HFFc6 (cell line): Measurements from ENCODE around the gene FAM53B. TPM values are rescaled to one million over a fixed set of nuclear protein-coding genes. Genes with fewer than 3 reads are reported as not detected.

ENCODE experiments used
- DNase-seq: peaks from one replicate; pipeline ENCODE4 v3.0.0-alpha.2; 2018
- H3K27ac Mint-ChIP-seq: 2 replicates; pipeline ENCODE4 v1.8.0; 2020; ENCODE audit warnings: mild to moderate bottlenecking, mixed read lengths
- H3K27me3 Mint-ChIP-seq: 2 replicates; pipeline ENCODE4 v1.8.0; 2021; ENCODE audit warnings: mild to moderate bottlenecking, moderate library complexity, mixed read lengths; ENCODE audit not compliant: insufficient read depth
- H3K36me3 Mint-ChIP-seq: 2 replicates; pipeline ENCODE4 v1.8.0; 2021; ENCODE audit warnings: low read depth, mixed read lengths
- H3K4me1 Mint-ChIP-seq: 2 replicates; pipeline ENCODE4 v1.8.0; 2020; ENCODE audit warnings: low read depth, mixed read lengths
- H3K4me3 Mint-ChIP-seq: 2 replicates; pipeline ENCODE4 v1.8.0; 2020; ENCODE audit warnings: mild to moderate bottlenecking, moderate library complexity, mixed read lengths
- H3K9me3 Mint-ChIP-seq: 2 replicates; pipeline ENCODE4 v1.8.0; 2020; ENCODE audit warnings: mild to moderate bottlenecking, mixed read lengths
- CTCF ChIP-seq: fragments of 200-600 bp; sonication (generic); IDR thresholded peaks from 2 replicates; pipeline ENCODE4 v1.5.0; 2021; ENCODE audit warnings: antibody characterized with exemption, mild to moderate bottlenecking
- total RNA-seq, 6 experiments: library from RNA; stranded (reverse); fragmentation: NEBNext Ultra II Directional; extraction: Animal tissue kit (Norgen Biotek cat#: 25700); gene quantifications; 2 replicates in 1 of 6; 3 replicates in 5 of 6; pipeline ENCODE4 v1.2.3, GENCODE V29; 2021

The FAM53B gene
- total RNA-seq, 6 experiments from 2014 or later: 9.3 to 10.6 (median 10.4) TPM

DNA sequence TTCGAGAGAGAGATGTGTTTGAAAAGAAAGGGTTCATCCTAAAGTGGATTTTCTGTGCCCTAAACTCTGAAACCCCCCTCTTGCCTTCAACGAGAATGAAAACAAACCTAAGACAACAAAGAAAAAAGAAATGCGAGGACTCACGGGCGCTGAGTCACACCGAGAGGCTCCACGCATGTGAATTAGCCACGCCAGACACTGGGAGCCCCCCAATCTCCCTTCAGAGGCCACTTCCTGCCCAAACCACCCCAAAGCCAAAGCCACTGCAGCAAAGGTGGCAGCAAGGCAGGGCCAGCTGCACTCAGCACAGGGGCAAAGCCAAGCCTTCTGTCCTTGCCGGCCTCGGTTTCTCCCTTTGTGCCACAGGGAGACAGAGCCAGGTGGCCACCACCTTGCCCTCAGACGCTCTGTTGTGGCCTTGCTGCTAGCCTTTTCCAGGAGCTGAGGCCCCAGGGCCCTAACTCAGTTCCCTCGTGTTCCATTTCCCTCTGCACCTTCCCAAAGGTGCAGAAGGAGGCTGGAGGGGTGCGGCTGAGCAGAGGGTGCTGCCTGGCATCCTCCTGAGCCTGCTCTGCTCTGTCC is 93.3 kb downstream of the FAM53B start:
- Mint-ChIP-seq H3K9me3 (no peaks in the 10 kb centered on the region), H3K27ac (no peak overlapping the region), H3K4me3 (no peak overlapping the region), H3K36me3 (no peaks in the 10 kb centered on the region), H3K27me3 (no peaks in the 10 kb centered on the region; the same call in 1 of the 2 replicates), H3K4me1 (peaks cover 36% of the 10 kb centered on the region)
- DNase-seq: no peak
- TF ChIP-seq CTCF: no peak

DNA sequence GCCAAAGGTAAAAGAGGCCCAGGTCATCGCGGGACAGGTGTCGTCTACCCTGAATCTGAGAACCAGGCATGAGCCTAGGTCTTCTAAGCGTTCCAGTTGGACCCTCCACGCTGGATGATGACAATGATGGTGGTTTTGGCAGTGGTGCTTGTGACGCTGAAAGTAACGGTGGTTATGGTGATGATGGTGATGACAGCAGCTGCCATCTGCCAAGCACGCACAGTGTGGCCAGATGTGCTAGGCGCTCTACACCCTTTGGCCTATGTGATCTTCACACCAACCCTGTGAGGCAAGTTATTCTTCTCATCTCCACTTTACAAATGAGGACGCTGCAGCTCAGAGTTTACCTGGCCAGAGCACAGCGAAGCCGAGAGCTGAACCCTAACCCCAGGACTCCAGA is 93.9 kb downstream of the FAM53B start:
- Mint-ChIP-seq H3K27me3 (no peaks in the 10 kb centered on the region; the same call in 1 of the 2 replicates), H3K4me1 (peaks cover 36% of the 10 kb centered on the region), H3K36me3 (no peaks in the 10 kb centered on the region), H3K9me3 (no peaks in the 10 kb centered on the region), H3K4me3 (no peak overlapping the region), H3K27ac (no peak overlapping the region)
- DNase-seq: no peak
- no peak for TF ChIP-seq CTCF

GRCh38 chr10:124649214-124649613 is 95.0 kb downstream of the FAM53B start:
- Mint-ChIP-seq H3K9me3 (no peaks in the 10 kb centered on the region), H3K4me1 (peaks cover 36% of the 10 kb centered on the region), H3K27me3 (no peaks in the 10 kb centered on the region; the same call in 1 of the 2 replicates), H3K4me3 (no peak overlapping the region), H3K27ac (no peak overlapping the region; the same call in 1 of the 2 replicates), H3K36me3 (no peaks in the 10 kb centered on the region)
- no peak for DNase-seq
- peak; percentile 23; the same call in 1 of the 2 replicates for TF ChIP-seq CTCF

GRCh38 chr10:124648738-124649137 is 95.4 kb downstream of the FAM53B start:
- DNase-seq: peak; percentile 42
- peaks cover 36% of the 10 kb centered on the region for H3K4me1 Mint-ChIP-seq
- H3K27me3 Mint-ChIP-seq: no peaks in the 10 kb centered on the region; the same call in 1 of the 2 replicates
- H3K36me3 Mint-ChIP-seq: no peaks in the 10 kb centered on the region
- H3K27ac Mint-ChIP-seq: no peak overlapping the region; the same call in none of the 2 replicates
- TF ChIP-seq CTCF: no peak
- H3K9me3 Mint-ChIP-seq: no peaks in the 10 kb centered on the region
- H3K4me3 Mint-ChIP-seq: no peak overlapping the region

DNA sequence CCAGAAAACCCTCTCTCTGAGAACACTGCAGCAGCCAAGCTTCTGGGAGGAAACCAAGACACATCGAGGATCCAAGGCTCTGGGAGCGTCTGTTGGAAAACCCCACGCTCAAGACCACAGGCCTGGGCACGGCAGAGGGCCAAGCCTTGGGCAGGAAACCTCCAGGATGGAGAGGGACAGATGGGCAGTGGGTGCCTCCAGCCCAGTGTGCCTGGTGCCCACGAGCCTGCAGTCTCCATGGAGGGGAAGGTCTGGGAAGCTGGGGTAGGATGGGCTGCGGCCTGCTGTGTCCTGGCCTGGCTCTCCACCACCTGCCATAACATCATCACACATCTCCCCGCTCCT is 96.1 kb downstream of the FAM53B start:
- Mint-ChIP-seq H3K27ac (peak overlapping the region; percentile 71; the same call in 1 of the 2 replicates), H3K4me3 (no peak overlapping the region), H3K27me3 (no peaks in the 10 kb centered on the region; the same call in 1 of the 2 replicates), H3K36me3 (no peaks in the 10 kb centered on the region), H3K9me3 (no peaks in the 10 kb centered on the region), H3K4me1 (peaks cover 36% of the 10 kb centered on the region)
- no peak for TF ChIP-seq CTCF
- DNase-seq: no peak
